HG03196 (cell line): ENCODE results near the gene GDPGP1.
A peak's percentile ranks its signal among the peaks of the same experiment; 100 is the strongest.

ENCODE experiments used
- ATAC-seq: cut with Tn5 transposase; IDR thresholded peaks from one replicate; pipeline ENCODE4 v1.9.1; 2021; ENCODE audit not compliant: unreplicated experiment

Gene GDPGP1

GRCh38 chr15:90225047-90225446, 9.0 kb upstream of the GDPGP1 start:
- ATAC-seq = no peak

GRCh38 chr15:90225504-90226234, 8.3 kb upstream of the GDPGP1 start:
- ATAC-seq = no peak

GRCh38 chr15:90227336-90227735, 6.7 kb upstream of the GDPGP1 start:
- no peak for ATAC-seq

- no peak for ATAC-seq
Observed at GRCh38 chr15:90227816-90228772, 5.9 kb upstream of the GDPGP1 start.

- ATAC-seq = no peak
Observed at GRCh38 chr15:90228960-90229359, 5.0 kb upstream of the GDPGP1 start.

GRCh38 chr15:90230071-90230494, 3.9 kb upstream of the GDPGP1 start:
- ATAC-seq = no peak

GRCh38 chr15:90230610-90231009, 3.4 kb upstream of the GDPGP1 start:
- no peak for ATAC-seq

GRCh38 chr15:90231028-90232017, 2.7 kb upstream of the GDPGP1 start:
- no peak for ATAC-seq

- no peak for ATAC-seq
Observed at GRCh38 chr15:90232196-90232595, 1.8 kb upstream of the GDPGP1 start.

- no peak for ATAC-seq
Observed at GRCh38 chr15:90232941-90233386, 1.0 kb upstream of the GDPGP1 start.

GRCh38 chr15:90233387-90234095, 468 bp upstream of the GDPGP1 start, which contains the start of gene CIB1:
TSS of gene CIB1 (minus strand) at chr15:90233941. CDS start at chr15:90233885, 56 bp downstream.
- ATAC-seq = peak; percentile 79

- no peak for ATAC-seq
Observed at GRCh38 chr15:90239371-90239770, 5.4 kb downstream of the GDPGP1 start.

- ATAC-seq = no peak
Observed at GRCh38 chr15:90240856-90241255, 6.8 kb downstream of the GDPGP1 start.

GRCh38 chr15:90241343-90242192, 7.6 kb downstream of the GDPGP1 start:
- ATAC-seq = no peak

GRCh38 chr15:90243943-90244639, 10.1 kb downstream of the GDPGP1 start:
- ATAC-seq = no peak

- no peak for ATAC-seq
Observed at GRCh38 chr15:90248789-90249202, 14.8 kb downstream of the GDPGP1 start.

GRCh38 chr15:90249203-90249863, 15.3 kb downstream of the GDPGP1 start, which contains the start of gene TTLL13:
TSS of gene TTLL13 (plus strand) at chr15:90249556. CDS start at chr15:90250631, 1,075 bp downstream.
- ATAC-seq = peak; percentile 72

- no peak for ATAC-seq
Observed at GRCh38 chr15:90257776-90258175, 23.8 kb downstream of the GDPGP1 start.
